PC-9 (cell line): ENCODE data around the gene SPATA7.

Experiments
- EZH2 ChIP-seq: fragments of 200-600 bp; sonication (generic); IDR thresholded peaks from 2 replicates; pipeline ENCODE4 v1.8.0; 2017; ENCODE audit warnings: antibody characterized with exemption, low read depth
- TF ChIP-seq, protein P1 (sequence below): fragments of 200-600 bp; sonication (generic); conservative IDR thresholded peaks from 2 replicates; pipeline ENCODE4 v1.6.1; 2017; ENCODE audit warnings: mixed run types, antibody characterized with exemption, mild to moderate bottlenecking, moderate library complexity

DNA sequence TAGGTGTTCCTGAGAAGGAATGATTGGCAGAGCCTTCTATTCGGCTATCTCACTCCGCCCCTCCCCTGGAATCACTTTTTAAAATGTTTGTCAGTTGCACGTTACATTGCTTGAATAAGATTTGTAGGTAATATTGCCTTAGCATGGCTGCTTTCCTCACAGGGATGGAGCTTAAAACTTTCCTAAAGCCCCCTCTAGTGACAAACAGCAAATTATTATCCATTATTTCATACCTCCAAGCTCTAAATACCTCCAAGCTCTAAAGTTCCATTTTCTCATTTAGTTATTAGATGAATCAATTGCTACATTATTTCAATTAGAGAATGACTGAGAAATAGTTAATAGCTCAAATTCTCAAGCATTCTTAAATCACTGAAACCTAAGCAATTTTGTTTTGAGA is 5.1 kb upstream of the SPATA7 start:
- TF ChIP-seq, protein P1, sequence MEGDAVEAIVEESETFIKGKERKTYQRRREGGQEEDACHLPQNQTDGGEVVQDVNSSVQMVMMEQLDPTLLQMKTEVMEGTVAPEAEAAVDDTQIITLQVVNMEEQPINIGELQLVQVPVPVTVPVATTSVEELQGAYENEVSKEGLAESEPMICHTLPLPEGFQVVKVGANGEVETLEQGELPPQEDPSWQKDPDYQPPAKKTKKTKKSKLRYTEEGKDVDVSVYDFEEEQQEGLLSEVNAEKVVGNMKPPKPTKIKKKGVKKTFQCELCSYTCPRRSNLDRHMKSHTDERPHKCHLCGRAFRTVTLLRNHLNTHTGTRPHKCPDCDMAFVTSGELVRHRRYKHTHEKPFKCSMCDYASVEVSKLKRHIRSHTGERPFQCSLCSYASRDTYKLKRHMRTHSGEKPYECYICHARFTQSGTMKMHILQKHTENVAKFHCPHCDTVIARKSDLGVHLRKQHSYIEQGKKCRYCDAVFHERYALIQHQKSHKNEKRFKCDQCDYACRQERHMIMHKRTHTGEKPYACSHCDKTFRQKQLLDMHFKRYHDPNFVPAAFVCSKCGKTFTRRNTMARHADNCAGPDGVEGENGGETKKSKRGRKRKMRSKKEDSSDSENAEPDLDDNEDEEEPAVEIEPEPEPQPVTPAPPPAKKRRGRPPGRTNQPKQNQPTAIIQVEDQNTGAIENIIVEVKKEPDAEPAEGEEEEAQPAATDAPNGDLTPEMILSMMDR: no peak; the same call in 1 of the 2 replicates
- no peak for TF ChIP-seq EZH2
